HepG2 (cell line): Measurements from ENCODE around the gene SMAD3. TPM values are rescaled to one million over a fixed set of nuclear protein-coding genes. Genes with fewer than 3 reads are reported as not detected.

ENCODE experiments used
- ATF7-NPFF ChIP-seq: sonication (generic); formaldehyde crosslinking; IDR thresholded peaks from 2 replicates; pipeline ENCODE4 v1.8.1; 2023; ENCODE audit warnings: mild to moderate bottlenecking, low read depth, missing genetic modification reagents, moderate library complexity
- GABPA ChIP-seq, 2 experiments: IDR thresholded peaks; 2 replicates each; pipeline ENCODE4 v1.6.1; 2011 to 2016; ENCODE audit warnings: low read depth in 2 of 2, low read length in 1 of 2, missing biosample characterization in 1 of 2, missing genetic modification characterization in 1 of 2
- HDAC2 ChIP-seq: sonication (generic); formaldehyde crosslinking; IDR thresholded peaks from 2 replicates; pipeline ENCODE4 v1.4.0; 2020; ENCODE audit warnings: missing genetic modification reagents
- HNF4A ChIP-seq: sonication (generic); formaldehyde crosslinking; IDR thresholded peaks from 2 replicates; pipeline ENCODE4 v1.4.0; 2020; ENCODE audit warnings: missing genetic modification reagents
- HOXA7 ChIP-seq: sonication (generic); formaldehyde crosslinking; IDR thresholded peaks from 2 replicates; pipeline ENCODE4 v1.8.1; 2022; ENCODE audit warnings: mild to moderate bottlenecking, missing genetic modification reagents, moderate library complexity
- MATR3 ChIP-seq: sonication (generic); formaldehyde crosslinking; IDR thresholded peaks from 2 replicates; pipeline ENCODE4 v1.4.0; 2020; ENCODE audit warnings: missing genetic modification reagents
- MXI1 ChIP-seq: IDR thresholded peaks from 3 replicates; pipeline ENCODE4 v1.6.1; 2012; ENCODE audit warnings: low read depth, low read length, inconsistent platforms, borderline replicate concordance
- NFKB2 ChIP-seq: sonication (generic); formaldehyde crosslinking; IDR thresholded peaks from 2 replicates; pipeline ENCODE4 v1.4.0; 2020; ENCODE audit warnings: missing genetic modification reagents, borderline replicate concordance
- NR3C1 ChIP-seq: sonication (generic); formaldehyde crosslinking; IDR thresholded peaks from 2 replicates; pipeline ENCODE4 v1.4.0; 2020; ENCODE audit warnings: missing genetic modification reagents
- PRPF4 ChIP-seq: fragments of 200-400 bp; formaldehyde crosslinking; IDR thresholded peaks from 2 replicates; pipeline ENCODE4 v1.6.1; 2016; ENCODE audit warnings: low read length, low read depth; ENCODE audit not compliant: poor library complexity, severe bottlenecking
- RFXANK ChIP-seq: IDR thresholded peaks from 2 replicates; pipeline ENCODE4 v1.6.1; 2016
- SOX5 ChIP-seq: IDR thresholded peaks from 2 replicates; pipeline ENCODE4 v1.6.1; 2016; ENCODE audit warnings: borderline replicate concordance
- SP140L ChIP-seq: sonication (generic); formaldehyde crosslinking; IDR thresholded peaks from 2 replicates; pipeline ENCODE4 v1.4.0; 2020; ENCODE audit warnings: missing genetic modification reagents, borderline replicate concordance
- ZNF891 ChIP-seq: sonication (generic); formaldehyde crosslinking; IDR thresholded peaks from 2 replicates; pipeline ENCODE4 v1.5.0; 2020; ENCODE audit warnings: mild to moderate bottlenecking, missing genetic modification reagents
- polyA plus RNA-seq, 8 experiments: library from polyadenylated mRNA; depleted of rRNA in 3 of 8; stranded (reverse) in 7 of 8; unstranded in 1 of 8; fragments of >200 nt; fragmentation: Illumina TruSeq in 4 of 8; extraction: Trizol in 4 of 8; gene quantifications; 2 replicates each; pipeline versions ENCODE4 v1.2.1 to v1.2.3, GENCODE V29; 2011 to 2016; ENCODE audit warnings: low read depth in 4 of 8, missing spikeins in 1 of 8, mixed read lengths in 1 of 8; ENCODE audit not compliant: insufficient read depth in 1 of 8
- total RNA-seq, 5 experiments: library from RNA; depleted of rRNA; stranded (reverse); fragments of >200 nt; fragmentation: Illumina TruSeq; extraction: Trizol; gene quantifications; 2 replicates each; pipeline ENCODE4 v1.2.3, GENCODE V29; 2016; ENCODE audit warnings: low read depth in 1 of 5
- TF ChIP-seq, protein P1 (sequence below): sonication (generic); formaldehyde crosslinking; IDR thresholded peaks from 2 replicates; pipeline ENCODE4 v1.5.0; 2020; ENCODE audit warnings: missing genetic modification reagents, mild to moderate bottlenecking, borderline replicate concordance
- TF ChIP-seq, protein P2 (sequence below): sonication (generic); formaldehyde crosslinking; IDR thresholded peaks from 2 replicates; pipeline ENCODE4 v1.4.0; 2020; ENCODE audit warnings: mild to moderate bottlenecking, missing genetic modification reagents
- TF ChIP-seq, protein P3 (sequence below): sonication (generic); formaldehyde crosslinking; IDR thresholded peaks from 2 replicates; pipeline ENCODE4 v1.4.0; 2020; ENCODE audit warnings: mild to moderate bottlenecking, missing genetic modification reagents
- TF ChIP-seq, protein P4 (sequence below): IDR thresholded peaks from 2 replicates; pipeline ENCODE4 v1.6.1; 2016; ENCODE audit warnings: mild to moderate bottlenecking

The SMAD3 gene
- total and polyA plus RNA-seq, 2 of the 13 experiments (the other 11 are each of a cell fraction or from before 2014, with no cell fraction given): 8.6 to 56.3 TPM

DNA sequence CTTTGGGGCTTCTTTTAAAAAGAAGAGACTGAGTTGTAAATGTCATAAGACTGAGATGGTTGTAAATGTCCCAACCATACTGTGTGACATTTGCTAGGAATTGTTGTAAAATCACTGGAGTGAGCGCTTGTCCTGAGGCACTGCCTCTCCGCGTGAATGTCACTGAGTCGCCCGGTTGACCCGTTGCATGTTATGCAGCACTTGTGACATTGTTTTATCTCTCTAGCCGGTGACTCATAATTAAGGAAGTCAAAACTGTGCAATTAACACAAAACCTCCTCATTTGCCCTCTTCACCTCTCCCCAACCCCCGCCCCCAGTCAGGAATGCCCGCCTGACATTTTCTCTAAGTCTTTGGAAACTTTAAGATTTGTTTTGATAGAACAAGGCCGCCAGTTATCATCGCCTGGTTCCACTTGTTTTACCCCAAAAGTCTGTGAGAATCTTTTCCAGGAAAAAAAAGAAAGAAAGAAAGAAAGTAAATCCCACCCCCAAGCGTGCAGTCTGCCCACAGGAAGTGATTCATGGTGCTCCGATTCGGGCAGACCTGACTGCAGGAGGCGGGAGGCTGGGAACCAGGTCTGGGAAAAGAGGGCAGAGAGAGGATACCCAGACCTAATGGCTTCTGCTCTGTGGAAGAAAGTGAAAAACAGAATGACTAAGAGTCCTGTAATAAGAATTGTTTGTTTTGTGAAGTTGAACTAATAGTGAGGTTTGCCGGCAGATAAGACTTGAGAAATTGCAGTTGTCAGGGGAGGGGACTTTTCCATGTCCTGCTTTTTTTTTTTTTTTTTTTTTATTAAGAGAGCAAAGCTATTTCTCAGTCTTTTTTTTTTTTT, 84.8 kb downstream of the SMAD3 start (continued):
- TF ChIP-seq, protein P1, sequence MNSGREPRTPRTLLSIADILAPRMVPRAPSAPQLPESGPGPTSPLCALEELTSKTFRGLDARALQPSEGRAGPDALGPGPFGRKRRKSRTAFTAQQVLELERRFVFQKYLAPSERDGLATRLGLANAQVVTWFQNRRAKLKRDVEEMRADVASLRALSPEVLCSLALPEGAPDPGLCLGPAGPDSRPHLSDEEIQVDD (CRISPR knock-in tag): no peak
- TF ChIP-seq MATR3 (CRISPR knock-in tag) (no peak), PRPF4 (no peak), RFXANK (CRISPR knock-in tag) (no peak), HOXA7 (CRISPR knock-in tag) (no peak), ATF7-NPFF (CRISPR knock-in tag) (no peak), NR3C1 (CRISPR knock-in tag) (no peak), ZNF891 (CRISPR knock-in tag) (no peak), HDAC2 (CRISPR knock-in tag) (peak; percentile 35; the same call in 1 of the 2 replicates), SP140L (no peak), GABPA (IDR thresholded peaks at IDR 0.05; ENCODE audit: low read depth, low read length) (no peak), GABPA (CRISPR knock-in tag; IDR thresholded peaks at IDR 0.05; ENCODE audit: low read depth) (peak; percentile 78), SOX5 (CRISPR knock-in tag) (peak; percentile 66; the same call in 1 of the 2 replicates), HNF4A (CRISPR knock-in tag) (0 out of 2 replicates have a peak, but pooled peaks have one; percentile 11), NFKB2 (CRISPR knock-in tag) (no peak), MXI1 (no peak)
- TF ChIP-seq, protein P2, sequence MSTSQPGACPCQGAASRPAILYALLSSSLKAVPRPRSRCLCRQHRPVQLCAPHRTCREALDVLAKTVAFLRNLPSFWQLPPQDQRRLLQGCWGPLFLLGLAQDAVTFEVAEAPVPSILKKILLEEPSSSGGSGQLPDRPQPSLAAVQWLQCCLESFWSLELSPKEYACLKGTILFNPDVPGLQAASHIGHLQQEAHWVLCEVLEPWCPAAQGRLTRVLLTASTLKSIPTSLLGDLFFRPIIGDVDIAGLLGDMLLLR (CRISPR knock-in tag): no peak
- TF ChIP-seq, protein P3, sequence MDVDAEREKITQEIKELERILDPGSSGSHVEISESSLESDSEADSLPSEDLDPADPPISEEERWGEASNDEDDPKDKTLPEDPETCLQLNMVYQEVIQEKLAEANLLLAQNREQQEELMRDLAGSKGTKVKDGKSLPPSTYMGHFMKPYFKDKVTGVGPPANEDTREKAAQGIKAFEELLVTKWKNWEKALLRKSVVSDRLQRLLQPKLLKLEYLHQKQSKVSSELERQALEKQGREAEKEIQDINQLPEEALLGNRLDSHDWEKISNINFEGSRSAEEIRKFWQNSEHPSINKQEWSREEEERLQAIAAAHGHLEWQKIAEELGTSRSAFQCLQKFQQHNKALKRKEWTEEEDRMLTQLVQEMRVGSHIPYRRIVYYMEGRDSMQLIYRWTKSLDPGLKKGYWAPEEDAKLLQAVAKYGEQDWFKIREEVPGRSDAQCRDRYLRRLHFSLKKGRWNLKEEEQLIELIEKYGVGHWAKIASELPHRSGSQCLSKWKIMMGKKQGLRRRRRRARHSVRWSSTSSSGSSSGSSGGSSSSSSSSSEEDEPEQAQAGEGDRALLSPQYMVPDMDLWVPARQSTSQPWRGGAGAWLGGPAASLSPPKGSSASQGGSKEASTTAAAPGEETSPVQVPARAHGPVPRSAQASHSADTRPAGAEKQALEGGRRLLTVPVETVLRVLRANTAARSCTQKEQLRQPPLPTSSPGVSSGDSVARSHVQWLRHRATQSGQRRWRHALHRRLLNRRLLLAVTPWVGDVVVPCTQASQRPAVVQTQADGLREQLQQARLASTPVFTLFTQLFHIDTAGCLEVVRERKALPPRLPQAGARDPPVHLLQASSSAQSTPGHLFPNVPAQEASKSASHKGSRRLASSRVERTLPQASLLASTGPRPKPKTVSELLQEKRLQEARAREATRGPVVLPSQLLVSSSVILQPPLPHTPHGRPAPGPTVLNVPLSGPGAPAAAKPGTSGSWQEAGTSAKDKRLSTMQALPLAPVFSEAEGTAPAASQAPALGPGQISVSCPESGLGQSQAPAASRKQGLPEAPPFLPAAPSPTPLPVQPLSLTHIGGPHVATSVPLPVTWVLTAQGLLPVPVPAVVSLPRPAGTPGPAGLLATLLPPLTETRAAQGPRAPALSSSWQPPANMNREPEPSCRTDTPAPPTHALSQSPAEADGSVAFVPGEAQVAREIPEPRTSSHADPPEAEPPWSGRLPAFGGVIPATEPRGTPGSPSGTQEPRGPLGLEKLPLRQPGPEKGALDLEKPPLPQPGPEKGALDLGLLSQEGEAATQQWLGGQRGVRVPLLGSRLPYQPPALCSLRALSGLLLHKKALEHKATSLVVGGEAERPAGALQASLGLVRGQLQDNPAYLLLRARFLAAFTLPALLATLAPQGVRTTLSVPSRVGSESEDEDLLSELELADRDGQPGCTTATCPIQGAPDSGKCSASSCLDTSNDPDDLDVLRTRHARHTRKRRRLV: no peak
- TF ChIP-seq, protein P4, sequence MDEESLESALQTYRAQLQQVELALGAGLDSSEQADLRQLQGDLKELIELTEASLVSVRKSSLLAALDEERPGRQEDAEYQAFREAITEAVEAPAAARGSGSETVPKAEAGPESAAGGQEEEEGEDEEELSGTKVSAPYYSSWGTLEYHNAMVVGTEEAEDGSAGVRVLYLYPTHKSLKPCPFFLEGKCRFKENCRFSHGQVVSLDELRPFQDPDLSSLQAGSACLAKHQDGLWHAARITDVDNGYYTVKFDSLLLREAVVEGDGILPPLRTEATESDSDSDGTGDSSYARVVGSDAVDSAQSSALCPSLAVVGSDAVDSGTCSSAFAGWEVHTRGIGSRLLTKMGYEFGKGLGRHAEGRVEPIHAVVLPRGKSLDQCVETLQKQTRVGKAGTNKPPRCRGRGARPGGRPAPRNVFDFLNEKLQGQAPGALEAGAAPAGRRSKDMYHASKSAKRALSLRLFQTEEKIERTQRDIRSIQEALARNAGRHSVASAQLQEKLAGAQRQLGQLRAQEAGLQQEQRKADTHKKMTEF (CRISPR knock-in tag): no peak
